A673 (cell line): ENCODE results near the gene NCAPH2.

Source experiments
- EZH2 ChIP-seq: fragments of 200-600 bp; sonication (generic); IDR thresholded peaks from 2 replicates; pipeline ENCODE4 v1.6.1; 2017; ENCODE audit warnings: borderline replicate concordance, low read depth, mild to moderate bottlenecking, mixed read lengths, antibody characterized with exemption, low read length; ENCODE audit not compliant: poor library complexity, severe bottlenecking
- TF ChIP-seq, protein P1 (sequence below): fragments of 300-800, 200-600 bp; sonication (generic); conservative IDR thresholded peaks from 2 replicates; pipeline ENCODE4 v1.5.1; 2017; ENCODE audit warnings: low read depth, mild to moderate bottlenecking, antibody characterized with exemption, low read length, moderate library complexity, mixed read lengths

DNA sequence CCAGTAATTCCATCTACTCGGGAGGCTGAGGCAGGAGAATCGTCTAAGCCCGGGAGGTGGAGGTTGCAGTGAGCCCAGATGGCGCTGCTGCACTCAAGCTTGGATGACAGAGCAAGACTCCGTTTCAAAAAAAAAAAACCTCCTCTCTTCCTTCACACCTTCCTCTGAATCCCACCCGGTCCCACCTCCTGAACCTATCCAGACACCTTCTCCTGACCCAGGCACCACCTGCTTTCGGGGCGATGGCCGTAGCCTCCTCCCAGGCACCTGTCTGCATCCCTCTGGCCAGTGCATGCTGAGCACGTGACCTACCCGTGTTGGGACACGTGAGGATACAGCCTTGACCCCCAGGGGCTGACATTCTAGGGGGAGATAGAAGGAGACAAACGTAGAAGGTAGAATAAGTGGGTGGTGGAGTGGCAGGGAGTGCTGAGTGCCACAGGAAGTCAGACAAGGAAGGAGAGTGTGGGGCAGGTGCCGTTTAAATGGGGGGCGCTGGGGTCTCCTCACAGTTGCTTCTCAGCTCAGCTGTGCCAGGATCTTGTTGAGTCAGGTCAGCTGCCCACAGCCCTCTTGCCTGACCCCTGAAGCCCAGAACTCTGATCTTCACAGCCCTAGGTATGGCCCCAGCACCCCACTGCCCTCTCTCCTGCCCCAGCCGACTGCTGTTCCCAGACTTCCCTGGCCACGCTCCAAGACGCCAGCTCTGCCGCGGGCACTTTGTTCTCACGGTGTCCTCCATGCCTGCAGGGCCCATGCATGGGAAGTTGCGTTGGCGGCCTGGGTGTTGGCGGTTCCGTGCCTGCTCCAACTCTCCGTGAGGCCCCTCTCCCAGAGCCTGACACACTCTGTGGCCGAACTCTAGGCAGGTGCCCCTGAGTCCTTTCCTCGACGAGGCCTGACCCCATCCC, 22.5 kb upstream of the NCAPH2 start:
- TF ChIP-seq, protein P1, sequence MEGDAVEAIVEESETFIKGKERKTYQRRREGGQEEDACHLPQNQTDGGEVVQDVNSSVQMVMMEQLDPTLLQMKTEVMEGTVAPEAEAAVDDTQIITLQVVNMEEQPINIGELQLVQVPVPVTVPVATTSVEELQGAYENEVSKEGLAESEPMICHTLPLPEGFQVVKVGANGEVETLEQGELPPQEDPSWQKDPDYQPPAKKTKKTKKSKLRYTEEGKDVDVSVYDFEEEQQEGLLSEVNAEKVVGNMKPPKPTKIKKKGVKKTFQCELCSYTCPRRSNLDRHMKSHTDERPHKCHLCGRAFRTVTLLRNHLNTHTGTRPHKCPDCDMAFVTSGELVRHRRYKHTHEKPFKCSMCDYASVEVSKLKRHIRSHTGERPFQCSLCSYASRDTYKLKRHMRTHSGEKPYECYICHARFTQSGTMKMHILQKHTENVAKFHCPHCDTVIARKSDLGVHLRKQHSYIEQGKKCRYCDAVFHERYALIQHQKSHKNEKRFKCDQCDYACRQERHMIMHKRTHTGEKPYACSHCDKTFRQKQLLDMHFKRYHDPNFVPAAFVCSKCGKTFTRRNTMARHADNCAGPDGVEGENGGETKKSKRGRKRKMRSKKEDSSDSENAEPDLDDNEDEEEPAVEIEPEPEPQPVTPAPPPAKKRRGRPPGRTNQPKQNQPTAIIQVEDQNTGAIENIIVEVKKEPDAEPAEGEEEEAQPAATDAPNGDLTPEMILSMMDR = 0 out of 2 replicates have a peak, but pooled peaks have one; percentile 29
- TF ChIP-seq EZH2 = no peak
